ENCODE results near the gene COTL1.

DNA sequence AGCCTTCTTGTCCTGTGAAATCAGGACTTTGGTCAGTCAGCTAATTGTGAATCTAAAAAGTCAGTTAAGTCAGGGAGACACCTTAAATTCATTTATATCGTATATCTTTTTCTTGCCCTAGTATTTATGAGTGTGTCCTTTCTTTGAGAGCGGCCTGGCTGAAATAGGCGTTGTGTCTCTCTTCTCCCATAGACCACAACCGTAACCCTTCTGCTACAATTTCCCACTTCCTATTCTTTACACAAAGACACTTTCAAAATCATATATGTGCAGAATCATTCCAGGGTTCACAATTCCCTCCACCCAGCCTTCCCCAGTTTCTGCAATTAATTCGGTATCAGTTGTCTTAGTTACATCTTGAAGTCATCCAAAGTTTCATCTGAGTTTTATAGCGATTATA, 14.0 kb upstream of the COTL1 start:
- TF ChIP-seq POLR2A (IDR thresholded peaks at IDR 0.05): no peak
- TF ChIP-seq CTCF (IDR thresholded peaks at IDR 0.05): no peak

Data from adrenal gland (tissue), 5 donors.